Gastroesophageal sphincter (tissue), 4 donors: ENCODE results near the gene TTLL4. TPM values are rescaled to one million over a fixed set of nuclear protein-coding genes. Genes with fewer than 3 reads are reported as not detected.
A peak's percentile ranks its signal among the peaks of the same experiment; 100 is the strongest.
"Not testable (repeated sequence)": the region's sequence is repeated elsewhere in the genome, so short reads cannot be mapped to it uniquely, and the experiment has no call there.

Source experiments
- ATAC-seq: fragments of 150-250 bp; one replicate; pipeline ENCODE4 v1.9.1; 2016; ENCODE audit warnings: mild to moderate bottlenecking, moderate library complexity
- H3K27ac ChIP-seq, 4 donors: fragments of 200-600 bp; sonication (generic) in 3 of 4; 1 replicate in 3 of 4; 2 replicates in 1 of 4; pipeline ENCODE4 v1.5.1; 2016 to 2019
- H3K27me3 ChIP-seq: fragments of 200-600 bp; sonication (generic); one replicate; pipeline ENCODE4 v1.5.1; 2019
- H3K36me3 ChIP-seq, 2 donors: fragments of 200-600 bp; sonication (generic); one replicate each; pipeline ENCODE4 v1.5.1; 2019; ENCODE audit warnings: control low read depth in 1 of 2
- H3K4me1 ChIP-seq, 3 donors: fragments of 200-600 bp; sonication (generic); 1 replicate in 2 of 3; 2 replicates in 1 of 3; pipeline ENCODE4 v1.5.1; 2016 to 2019; ENCODE audit warnings: control low read depth in 2 of 3
- H3K4me3 ChIP-seq, 2 donors: fragments of 200-600 bp; sonication (generic); one replicate each; pipeline ENCODE4 v1.5.1; 2019; ENCODE audit warnings: mild to moderate bottlenecking in 1 of 2, moderate library complexity in 1 of 2
- H3K9me3 ChIP-seq, 3 donors: fragments of 200-600 bp; sonication (generic); one replicate each; pipeline ENCODE4 v1.5.1; 2017 to 2019; ENCODE audit warnings: control low read depth in 2 of 3
- EP300 ChIP-seq: sonication (generic); formaldehyde crosslinking; IDR thresholded peaks from one replicate; pipeline ENCODE4 v1.6.1; 2017; ENCODE audit warnings: antibody characterized with exemption, mild to moderate bottlenecking
- POLR2A ChIP-seq, 2 donors: fragments of 450-650 bp; IDR thresholded peaks; one replicate each; pipeline ENCODE4 v1.6.1; 2017; ENCODE audit warnings: antibody characterized with exemption in 2 of 2, mild to moderate bottlenecking in 2 of 2, moderate library complexity in 1 of 2
- POLR2AphosphoS5 ChIP-seq: sonication (generic); formaldehyde crosslinking; IDR thresholded peaks from one replicate; pipeline ENCODE4 v1.6.1; 2017; ENCODE audit warnings: antibody characterized with exemption
- WGBS, 2 donors: methylation state at CpG; one replicate each; pipeline ENCODE4 v1.1.5; 2018; ENCODE audit warnings: low coverage in 1 of 2; 5-methylcytosine and 5-hydroxymethylcytosine counted together
- total RNA-seq, 4 donors: library from RNA; depleted of rRNA; stranded (reverse); fragments of >200 nt; gene quantifications; one replicate each; pipeline ENCODE4 v1.1.0, GENCODE V29; 2016
- TF ChIP-seq, protein P1 (sequence below), 4 experiments: fragments of 200-600 bp in 2 of 4; fragments of 450-650 bp in 2 of 4; sonication (generic) in 1 of 4; IDR thresholded peaks; one replicate each; pipeline ENCODE4 v1.5.1; 2017 to 2019; ENCODE audit warnings: antibody characterized with exemption in 4 of 4, mild to moderate bottlenecking in 2 of 4, moderate library complexity in 2 of 4

The TTLL4 gene
- total RNA-seq, 4 donors from 2014 or later = 6.5 to 12.1 (median 8.7) TPM

GRCh38 chr2:218680061-218680460 is 30.6 kb upstream of the TTLL4 start:
- no peak for TF ChIP-seq POLR2A (IDR thresholded peaks at IDR 0.05)
- no peak for TF ChIP-seq POLR2AphosphoS5
- TF ChIP-seq, protein P1, sequence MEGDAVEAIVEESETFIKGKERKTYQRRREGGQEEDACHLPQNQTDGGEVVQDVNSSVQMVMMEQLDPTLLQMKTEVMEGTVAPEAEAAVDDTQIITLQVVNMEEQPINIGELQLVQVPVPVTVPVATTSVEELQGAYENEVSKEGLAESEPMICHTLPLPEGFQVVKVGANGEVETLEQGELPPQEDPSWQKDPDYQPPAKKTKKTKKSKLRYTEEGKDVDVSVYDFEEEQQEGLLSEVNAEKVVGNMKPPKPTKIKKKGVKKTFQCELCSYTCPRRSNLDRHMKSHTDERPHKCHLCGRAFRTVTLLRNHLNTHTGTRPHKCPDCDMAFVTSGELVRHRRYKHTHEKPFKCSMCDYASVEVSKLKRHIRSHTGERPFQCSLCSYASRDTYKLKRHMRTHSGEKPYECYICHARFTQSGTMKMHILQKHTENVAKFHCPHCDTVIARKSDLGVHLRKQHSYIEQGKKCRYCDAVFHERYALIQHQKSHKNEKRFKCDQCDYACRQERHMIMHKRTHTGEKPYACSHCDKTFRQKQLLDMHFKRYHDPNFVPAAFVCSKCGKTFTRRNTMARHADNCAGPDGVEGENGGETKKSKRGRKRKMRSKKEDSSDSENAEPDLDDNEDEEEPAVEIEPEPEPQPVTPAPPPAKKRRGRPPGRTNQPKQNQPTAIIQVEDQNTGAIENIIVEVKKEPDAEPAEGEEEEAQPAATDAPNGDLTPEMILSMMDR (IDR thresholded peaks at IDR 0.05) = no peak
- TF ChIP-seq EP300 = no peak
- H3K9me3 ChIP-seq = no peaks in the 10 kb centered on the region
- WGBS, 2 donors = 60 to 65% methylated on average over 1 to 3 of the region's 3 CpGs
- no peak overlapping the region for H3K4me3 ChIP-seq
- H3K27me3 ChIP-seq = no peaks in the 10 kb centered on the region
- no peak for ATAC-seq
- no peak overlapping the region for H3K27ac ChIP-seq
- H3K4me1 ChIP-seq = no peaks in the 10 kb centered on the region
- peaks cover 0 to 90% of the 10 kb centered on the region in 2 donors for H3K36me3 ChIP-seq

GRCh38 chr2:218687400-218688060 is 23.1 kb upstream of the TTLL4 start:
- not testable (repeated sequence) for H3K27ac ChIP-seq, H3K27me3 ChIP-seq, H3K4me1 ChIP-seq, H3K9me3 ChIP-seq, H3K4me3 ChIP-seq
- H3K36me3 ChIP-seq = peaks cover 2 to 71% of the 10 kb centered on the region in 2 donors
- TF ChIP-seq, protein P1 (IDR thresholded peaks at IDR 0.05) = peak; percentile 75 to 90 (median 83)
- peak; percentile 78 for ATAC-seq
- WGBS, 2 donors = 20 to 42% methylated on average over 3 to 5 of the region's 5 CpGs

GRCh38 chr2:218691234-218691633 is 19.4 kb upstream of the TTLL4 start:
- H3K9me3 ChIP-seq = no peaks in the 10 kb centered on the region
- ATAC-seq = no peak
- no peak overlapping the region for H3K27ac ChIP-seq
- TF ChIP-seq EP300 (no peak), POLR2AphosphoS5 (no peak), POLR2A (IDR thresholded peaks at IDR 0.05) (no peak)
- TF ChIP-seq, protein P1 (IDR thresholded peaks at IDR 0.05) = no peak
- peaks cover 0 to 10% (median 0%) of the 10 kb centered on the region in 3 donors for H3K4me1 ChIP-seq
- H3K36me3 ChIP-seq = peaks cover 2 to 75% of the 10 kb centered on the region in 2 donors
- H3K27me3 ChIP-seq = no peaks in the 10 kb centered on the region
- no peak overlapping the region for H3K4me3 ChIP-seq

DNA sequence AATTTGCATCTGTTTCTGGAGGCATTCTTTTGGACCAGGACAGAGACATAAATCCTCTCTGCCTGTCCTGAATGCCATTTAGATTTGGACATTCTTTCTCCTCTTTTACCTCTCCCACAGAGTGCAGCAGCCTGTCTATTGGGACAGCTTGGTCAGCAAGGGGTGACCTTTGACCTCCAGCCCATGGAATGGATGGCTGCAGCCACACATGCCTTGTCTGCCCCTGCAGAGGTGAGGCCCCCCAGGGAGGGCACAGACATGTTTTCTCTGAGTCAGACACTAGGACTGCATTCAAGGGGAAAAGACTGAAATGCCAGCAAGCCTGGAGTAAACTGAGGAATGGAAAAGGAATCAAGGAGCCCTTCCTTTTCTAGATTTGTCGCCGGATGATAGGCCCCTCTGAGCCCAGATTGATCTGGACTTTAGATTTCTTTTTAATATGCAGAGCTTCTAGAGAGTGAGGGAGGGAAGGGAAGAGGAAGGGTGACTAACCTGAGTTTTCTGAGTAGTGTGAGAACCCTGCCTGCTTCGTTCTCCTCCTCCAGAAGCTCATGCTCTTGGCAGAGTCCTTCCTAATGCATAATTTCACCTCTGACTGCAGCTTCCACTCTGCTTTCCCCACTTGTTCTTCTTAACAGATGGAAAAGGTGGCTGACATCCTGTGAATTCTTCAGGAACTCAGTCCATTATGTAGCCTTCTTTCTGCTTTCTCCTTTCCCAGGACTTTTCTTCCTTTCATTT is 16.1 kb upstream of the TTLL4 start:
- H3K4me3 ChIP-seq = no peak overlapping the region
- no peak for ATAC-seq
- H3K4me1 ChIP-seq = peaks cover 0 to 5% (median 0%) of the 10 kb centered on the region in 3 donors
- H3K36me3 ChIP-seq = peaks cover 2 to 93% of the 10 kb centered on the region in 2 donors
- no peaks in the 10 kb centered on the region for H3K9me3 ChIP-seq
- no peak for TF ChIP-seq POLR2A (IDR thresholded peaks at IDR 0.05)
- TF ChIP-seq POLR2AphosphoS5 = no peak
- TF ChIP-seq, protein P1 (IDR thresholded peaks at IDR 0.05) = no peak
- no peak for TF ChIP-seq EP300
- H3K27ac ChIP-seq = no peak overlapping the region
- no peaks in the 10 kb centered on the region for H3K27me3 ChIP-seq
- WGBS, 2 donors = 82 to 83% methylated on average over 2 of the region's 3 CpGs

DNA sequence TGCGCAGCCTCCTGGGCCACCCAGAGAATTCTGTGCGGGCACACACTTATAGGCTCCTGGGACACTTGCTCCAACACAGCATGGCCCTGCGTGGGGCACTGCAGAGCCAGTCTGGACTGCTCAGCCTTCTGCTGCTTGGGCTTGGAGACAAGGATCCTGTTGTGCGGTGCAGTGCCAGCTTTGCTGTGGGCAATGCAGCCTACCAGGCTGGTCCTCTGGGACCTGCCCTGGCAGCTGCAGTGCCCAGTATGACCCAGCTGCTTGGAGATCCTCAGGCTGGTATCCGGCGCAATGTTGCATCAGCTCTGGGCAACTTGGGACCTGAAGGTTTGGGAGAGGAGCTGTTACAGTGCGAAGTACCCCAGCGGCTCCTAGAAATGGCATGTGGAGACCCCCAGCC is 11.8 kb upstream of the TTLL4 start:
- no peaks in the 10 kb centered on the region for H3K27me3 ChIP-seq
- H3K4me3 ChIP-seq = no peak overlapping the region
- ATAC-seq = no peak
- peaks cover 0 to 80% of the 10 kb centered on the region in 2 donors for H3K36me3 ChIP-seq
- no peaks in the 10 kb centered on the region for H3K4me1 ChIP-seq
- TF ChIP-seq EP300 (no peak), POLR2A (IDR thresholded peaks at IDR 0.05) (no peak), POLR2AphosphoS5 (no peak)
- TF ChIP-seq, protein P1 (IDR thresholded peaks at IDR 0.05) = no peak
- no peaks in the 10 kb centered on the region for H3K9me3 ChIP-seq
- no peak overlapping the region for H3K27ac ChIP-seq
- WGBS, 2 donors = 76% methylated on average over 3 of the region's 8 CpGs; no CpG with 5 or more reads in 1 of the 2 donors
